ENCODE results near the gene TMCC3. TPM values are rescaled to one million over a fixed set of nuclear protein-coding genes. Genes with fewer than 3 reads are reported as not detected.

Gene TMCC3
- total and polyA plus RNA-seq, 2 of the 13 experiments (the other 11 are each of a cell fraction or from before 2014, with no cell fraction given) = not detected

- TF ChIP-seq, protein P1, sequence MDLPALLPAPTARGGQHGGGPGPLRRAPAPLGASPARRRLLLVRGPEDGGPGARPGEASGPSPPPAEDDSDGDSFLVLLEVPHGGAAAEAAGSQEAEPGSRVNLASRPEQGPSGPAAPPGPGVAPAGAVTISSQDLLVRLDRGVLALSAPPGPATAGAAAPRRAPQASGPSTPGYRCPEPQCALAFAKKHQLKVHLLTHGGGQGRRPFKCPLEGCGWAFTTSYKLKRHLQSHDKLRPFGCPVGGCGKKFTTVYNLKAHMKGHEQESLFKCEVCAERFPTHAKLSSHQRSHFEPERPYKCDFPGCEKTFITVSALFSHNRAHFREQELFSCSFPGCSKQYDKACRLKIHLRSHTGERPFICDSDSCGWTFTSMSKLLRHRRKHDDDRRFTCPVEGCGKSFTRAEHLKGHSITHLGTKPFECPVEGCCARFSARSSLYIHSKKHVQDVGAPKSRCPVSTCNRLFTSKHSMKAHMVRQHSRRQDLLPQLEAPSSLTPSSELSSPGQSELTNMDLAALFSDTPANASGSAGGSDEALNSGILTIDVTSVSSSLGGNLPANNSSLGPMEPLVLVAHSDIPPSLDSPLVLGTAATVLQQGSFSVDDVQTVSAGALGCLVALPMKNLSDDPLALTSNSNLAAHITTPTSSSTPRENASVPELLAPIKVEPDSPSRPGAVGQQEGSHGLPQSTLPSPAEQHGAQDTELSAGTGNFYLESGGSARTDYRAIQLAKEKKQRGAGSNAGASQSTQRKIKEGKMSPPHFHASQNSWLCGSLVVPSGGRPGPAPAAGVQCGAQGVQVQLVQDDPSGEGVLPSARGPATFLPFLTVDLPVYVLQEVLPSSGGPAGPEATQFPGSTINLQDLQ (CRISPR knock-in tag; IDR thresholded peaks at IDR 0.05) = no peak
- TF ChIP-seq ARNT (IDR thresholded peaks at IDR 0.05) (no peak), MATR3 (CRISPR knock-in tag; IDR thresholded peaks at IDR 0.05) (no peak), MEIS2 (CRISPR knock-in tag; IDR thresholded peaks at IDR 0.05) (no peak), DMTF1 (CRISPR knock-in tag; IDR thresholded peaks at IDR 0.05) (no peak), RARA (CRISPR knock-in tag; IDR thresholded peaks at IDR 0.05) (peak; percentile 38; the same call in 1 of the 2 replicates), ZZZ3 (CRISPR knock-in tag; IDR thresholded peaks at IDR 0.05; ENCODE audit: borderline replicate concordance) (no peak), ZNF337 (CRISPR knock-in tag; IDR thresholded peaks at IDR 0.05; ENCODE audit: borderline replicate concordance, low read depth) (no peak), ZFP62 (CRISPR knock-in tag; IDR thresholded peaks at IDR 0.05) (no peak), ZNF691 (CRISPR knock-in tag; IDR thresholded peaks at IDR 0.05; ENCODE audit: borderline replicate concordance, low read depth) (peak; percentile 91), ZBTB7B (CRISPR knock-in tag; IDR thresholded peaks at IDR 0.05) (no peak), IKZF5 (CRISPR knock-in tag; IDR thresholded peaks at IDR 0.05) (peak; percentile 60; the same call in 1 of the 2 replicates), NR2F2 (IDR thresholded peaks at IDR 0.05; ENCODE audit: borderline replicate concordance, low read depth) (0 out of 2 replicates have a peak, but pooled peaks have one; percentile 16), ZNF770 (CRISPR knock-in tag; IDR thresholded peaks at IDR 0.05) (no peak), KDM5A (IDR thresholded peaks at IDR 0.05; ENCODE audit: borderline replicate concordance, low read length) (no peak), TCF12 (IDR thresholded peaks at IDR 0.05) (no peak), TCF12 (CRISPR knock-in tag; IDR thresholded peaks at IDR 0.05) (no peak)
- TF ChIP-seq, protein P2, sequence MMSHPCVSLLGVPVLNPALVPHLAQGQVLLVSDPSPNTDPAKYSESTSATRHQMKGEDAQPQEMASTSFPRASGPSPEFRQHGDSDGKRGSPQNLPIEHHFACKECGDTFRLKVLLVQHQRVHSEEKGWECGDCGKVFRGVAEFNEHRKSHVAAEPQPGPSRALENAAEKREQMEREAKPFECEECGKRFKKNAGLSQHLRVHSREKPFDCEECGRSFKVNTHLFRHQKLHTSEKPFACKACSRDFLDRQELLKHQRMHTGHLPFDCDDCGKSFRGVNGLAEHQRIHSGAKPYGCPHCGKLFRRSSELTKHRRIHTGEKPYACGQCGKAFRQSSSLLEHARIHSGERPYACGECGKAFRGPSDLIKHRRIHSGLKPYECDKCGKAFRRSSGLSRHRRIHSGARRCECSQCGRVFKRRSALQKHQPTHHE (CRISPR knock-in tag; IDR thresholded peaks at IDR 0.05; ENCODE audit: borderline replicate concordance) = no peak
- TF ChIP-seq, protein P3, sequence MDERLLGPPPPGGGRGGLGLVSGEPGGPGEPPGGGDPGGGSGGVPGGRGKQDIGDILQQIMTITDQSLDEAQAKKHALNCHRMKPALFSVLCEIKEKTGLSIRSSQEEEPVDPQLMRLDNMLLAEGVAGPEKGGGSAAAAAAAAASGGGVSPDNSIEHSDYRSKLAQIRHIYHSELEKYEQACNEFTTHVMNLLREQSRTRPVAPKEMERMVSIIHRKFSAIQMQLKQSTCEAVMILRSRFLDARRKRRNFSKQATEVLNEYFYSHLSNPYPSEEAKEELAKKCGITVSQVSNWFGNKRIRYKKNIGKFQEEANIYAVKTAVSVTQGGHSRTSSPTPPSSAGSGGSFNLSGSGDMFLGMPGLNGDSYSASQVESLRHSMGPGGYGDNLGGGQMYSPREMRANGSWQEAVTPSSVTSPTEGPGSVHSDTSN (CRISPR knock-in tag; IDR thresholded peaks at IDR 0.05) = no peak
These were observed 114.8 kb downstream of the TMCC3 start (continued) for GRCh38 chr12:94535510-94535921.
